Fibroblast of skin of back (primary cell): ENCODE data around the gene EBLN1.
A peak's percentile ranks its signal among the peaks of the same experiment; 100 is the strongest.
"Not testable (repeated sequence)": the region's sequence is repeated elsewhere in the genome, so short reads cannot be mapped to it uniquely, and the experiment has no call there.

Experiments
- DNase-seq: peaks from one replicate; pipeline ENCODE4 v3.0.0-alpha.2; 2013

The EBLN1 gene

GRCh38 chr10:22228167-22228938 lies 10.5 kb upstream of the EBLN1 start:
- DNase-seq = no peak

GRCh38 chr10:22226599-22226998 lies 8.8 kb upstream of the EBLN1 start:
- no peak for DNase-seq

GRCh38 chr10:22222236-22223190 lies 4.7 kb upstream of the EBLN1 start:
- DNase-seq = no peak

- DNase-seq = peak; percentile 27
Observed at GRCh38 chr10:22219308-22219707, 1.5 kb upstream of the EBLN1 start.

GRCh38 chr10:22218448-22218847 lies 633 bp upstream of the EBLN1 start:
- no peak for DNase-seq

- not testable (repeated sequence) for DNase-seq
Observed at GRCh38 chr10:22217084-22217483, 731 bp downstream of the EBLN1 start.

- no peak for DNase-seq
Observed at GRCh38 chr10:22210267-22210666, 7.5 kb downstream of the EBLN1 start.

GRCh38 chr10:22193945-22194344 lies 23.9 kb downstream of the EBLN1 start:
- DNase-seq = no peak

GRCh38 chr10:22185586-22185985 lies 32.2 kb downstream of the EBLN1 start:
- no peak for DNase-seq

GRCh38 chr10:22183771-22184461 lies 33.9 kb downstream of the EBLN1 start:
- DNase-seq = peak; percentile 9

GRCh38 chr10:22180724-22181123 lies 37.1 kb downstream of the EBLN1 start:
- no peak for DNase-seq

- DNase-seq = peak; percentile 4
Observed at GRCh38 chr10:22174442-22174841, 43.4 kb downstream of the EBLN1 start.

GRCh38 chr10:22171131-22171530 lies 46.7 kb downstream of the EBLN1 start:
- DNase-seq = no peak

- no peak for DNase-seq
Observed at GRCh38 chr10:22170582-22170981, 47.2 kb downstream of the EBLN1 start.

- DNase-seq = no peak
Observed at GRCh38 chr10:22159979-22160378, 57.8 kb downstream of the EBLN1 start.

GRCh38 chr10:22159180-22159579 lies 58.6 kb downstream of the EBLN1 start:
- DNase-seq = no peak
